ENCODE results near the gene SMOC1.

DNA sequence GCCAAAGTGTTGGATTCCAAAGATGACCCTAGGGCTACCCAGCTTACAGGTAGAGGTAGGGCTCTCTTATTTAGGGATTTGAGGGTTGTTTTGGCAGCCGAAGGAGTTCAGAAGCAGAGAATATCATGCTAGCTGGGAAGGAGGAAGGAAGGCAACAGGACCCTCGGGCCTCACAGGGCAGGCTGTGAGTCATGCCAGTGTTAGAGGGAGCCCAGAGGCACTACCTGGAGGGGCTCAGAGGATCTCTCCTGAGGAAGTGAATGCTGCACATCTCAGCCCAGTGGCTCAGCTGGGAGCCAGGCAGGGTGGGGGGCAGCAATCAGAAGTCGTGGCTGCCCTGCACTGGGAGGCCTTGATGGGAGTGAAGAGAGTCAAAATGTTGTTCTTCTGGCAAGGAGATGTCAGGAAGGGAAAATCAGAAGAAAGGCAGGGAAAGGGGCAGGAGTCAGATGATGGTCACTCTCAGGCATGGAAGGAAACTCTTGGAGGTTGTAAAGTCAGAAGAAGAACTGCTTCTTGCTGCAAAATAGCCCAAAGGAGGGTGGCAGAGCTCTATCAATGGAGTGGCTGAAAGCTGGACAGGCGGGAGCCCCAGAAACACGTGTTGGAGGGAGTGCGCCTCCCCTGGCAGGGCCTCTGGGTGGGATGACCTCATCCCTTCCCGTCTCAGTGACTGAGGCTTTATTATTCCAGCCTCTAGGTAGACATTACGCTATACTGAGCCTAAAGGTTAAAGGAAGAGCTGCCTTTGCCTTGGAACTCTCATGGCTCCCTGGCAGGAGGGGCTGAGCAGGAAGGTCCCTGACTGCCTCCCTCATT lies 141.3 kb downstream of the SMOC1 start:
- no peak for TF ChIP-seq EZH2 (IDR thresholded peaks at IDR 0.05; ENCODE audit: insufficient read depth, poor library complexity, severe bottlenecking)
- no peak for TF ChIP-seq EZH2phosphoT487 (IDR thresholded peaks at IDR 0.05; ENCODE audit: insufficient read depth, low read depth)

Data from GM23248 (cell line).